H7 (cell line): ENCODE measurements around the gene CLCA4. TPM values are rescaled to one million over a fixed set of nuclear protein-coding genes. Genes with fewer than 3 reads are reported as not detected.

Experiments
- DNase-seq: peaks from one replicate; pipeline ENCODE4 v3.0.0; 2012
- H3K27me3 ChIP-seq: 2 replicates; pipeline ENCODE4 v1.6.0; 2011; ENCODE audit warnings: mild to moderate bottlenecking, low read length; ENCODE audit not compliant: control insufficient read depth, insufficient read depth
- H3K36me3 ChIP-seq: replicated peaks from 2 replicates; pipeline ENCODE4 v1.5.1; 2011; ENCODE audit warnings: low read length; ENCODE audit not compliant: control insufficient read depth, insufficient read depth
- H3K4me3 ChIP-seq: 2 replicates; pipeline ENCODE4 v1.5.1; 2011; ENCODE audit warnings: low read depth, mild to moderate bottlenecking, control low read depth, low read length, moderate library complexity; ENCODE audit not compliant: insufficient read depth
- total RNA-seq: library from RNA; depleted of rRNA; stranded (reverse); fragments of >200 nt; shearing (Covaris generic); gene quantifications from 2 replicates; pipeline ENCODE4 v1.2.3, GENCODE V29; 2014; rRNA removed

CLCA4 gene
- total RNA-seq, 1 experiment from 2014 or later: not detected

DNA sequence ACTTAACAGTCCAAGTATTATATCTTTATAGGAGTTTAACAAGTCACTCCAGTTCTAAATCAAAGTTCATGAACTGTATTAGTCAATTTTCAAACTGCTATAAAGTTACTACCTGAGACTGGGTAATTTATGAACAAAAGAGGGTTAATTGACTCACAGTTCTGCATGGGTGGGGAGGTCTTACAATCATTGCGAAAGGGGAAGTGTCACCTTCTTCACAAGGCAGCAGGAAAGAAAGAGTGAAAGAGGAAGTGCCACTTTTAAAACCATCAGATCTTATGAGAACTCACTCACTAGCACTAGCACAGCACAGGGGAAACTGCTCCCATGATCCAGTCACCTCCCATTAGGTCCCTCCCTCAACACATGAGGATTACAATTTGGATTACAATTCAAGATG lies 70.0 kb downstream of the CLCA4 start:
- no peak for DNase-seq
- no peaks in the 10 kb centered on the region for H3K36me3 ChIP-seq
- H3K4me3 ChIP-seq: no peak overlapping the region
- no peaks in the 10 kb centered on the region for H3K27me3 ChIP-seq

DNA sequence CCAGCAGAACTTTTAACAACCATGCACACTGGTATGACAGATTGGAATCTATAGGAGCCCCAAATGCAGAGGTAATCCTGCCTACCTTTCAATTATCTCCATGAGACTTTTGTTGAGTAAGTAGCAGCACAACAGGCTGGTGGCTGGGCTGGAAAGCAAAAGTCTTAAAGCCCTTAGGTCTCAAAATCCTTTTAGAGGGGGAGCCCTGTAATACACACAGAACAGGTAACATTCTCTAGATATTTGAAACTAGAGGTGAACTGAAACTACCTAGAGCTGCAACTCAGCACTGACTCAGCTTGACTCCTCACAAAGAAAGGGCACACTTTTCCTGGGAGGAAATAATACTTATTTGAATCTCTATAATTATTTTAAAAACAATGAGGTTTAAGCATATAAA lies 71.5 kb downstream of the CLCA4 start:
- Histone ChIP-seq H3K4me3 (no peak overlapping the region), H3K27me3 (no peaks in the 10 kb centered on the region), H3K36me3 (no peaks in the 10 kb centered on the region)
- DNase-seq: no peak

DNA sequence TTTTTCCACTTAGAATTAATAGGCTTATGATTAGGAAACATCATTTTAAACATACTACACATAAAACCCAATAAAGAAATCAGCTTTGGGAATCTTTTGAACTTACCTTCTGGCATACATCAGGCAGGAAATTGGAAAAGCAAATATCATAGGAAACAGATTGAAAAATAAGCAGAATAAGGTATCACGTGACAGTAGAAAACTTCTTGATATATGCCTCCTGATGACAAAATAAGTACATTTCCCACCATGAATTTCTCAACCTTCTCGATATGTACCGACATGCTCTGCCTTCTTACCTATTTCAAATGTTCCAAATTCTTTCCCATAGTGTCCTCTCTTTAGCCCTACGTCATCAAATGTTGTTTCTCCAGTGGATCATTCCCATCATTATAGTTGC lies 72.4 kb downstream of the CLCA4 start:
- Histone ChIP-seq H3K36me3 (no peaks in the 10 kb centered on the region), H3K4me3 (no peak overlapping the region), H3K27me3 (no peaks in the 10 kb centered on the region)
- no peak for DNase-seq

DNA sequence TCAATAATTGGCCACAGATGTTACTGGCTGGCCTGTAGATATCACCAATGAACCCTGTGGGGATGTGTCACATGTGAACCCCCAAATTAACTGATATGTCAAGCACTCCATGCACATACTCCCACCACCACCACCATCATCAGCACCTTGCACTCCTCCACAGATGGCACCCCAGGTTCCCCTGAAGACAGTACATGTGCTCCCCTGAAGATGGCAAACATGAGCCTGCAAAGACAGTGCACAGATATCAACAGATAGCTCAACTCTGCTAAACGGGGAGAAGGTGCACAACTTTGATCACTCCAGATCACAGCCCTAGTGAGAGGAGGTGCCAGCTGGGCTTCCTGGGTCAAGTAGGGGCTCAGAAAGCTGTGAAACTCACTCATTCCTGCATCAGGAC lies 74.4 kb downstream of the CLCA4 start:
- no peak for DNase-seq
- Histone ChIP-seq H3K4me3 (no peak overlapping the region), H3K36me3 (no peaks in the 10 kb centered on the region), H3K27me3 (no peaks in the 10 kb centered on the region)

Other genes with a start within 250 kb of the CLCA4 start
- gene ODF2L, start 150.8 kb upstream of the CLCA4 start, total RNA-seq: 14.8 and 44.4 TPM in 2 replicates
- gene CLCA2, start 122.9 kb upstream of the CLCA4 start, total RNA-seq: not detected in 2 replicates
- not detected in 2 replicates for gene CLCA1, start 78.2 kb upstream of the CLCA4 start, total RNA-seq
- 20.6 and 28.0 TPM in 2 replicates for gene SH3GLB1, start 157.5 kb downstream of the CLCA4 start, total RNA-seq